NCI-H1694 (cell line): ENCODE results near the gene PPP2R1B.
"Not testable (repeated sequence)": the region's sequence is repeated elsewhere in the genome, so short reads cannot be mapped to it uniquely, and the experiment has no call there.

Source experiments
- DNase-seq: peaks from one replicate; lab custom pipeline; 2025; lab: John Stamatoyannopoulos, UW

The PPP2R1B gene

GRCh38 chr11:111782109-111782741, 16.0 kb upstream of the PPP2R1B start:
- DNase-seq: no peak

DNA sequence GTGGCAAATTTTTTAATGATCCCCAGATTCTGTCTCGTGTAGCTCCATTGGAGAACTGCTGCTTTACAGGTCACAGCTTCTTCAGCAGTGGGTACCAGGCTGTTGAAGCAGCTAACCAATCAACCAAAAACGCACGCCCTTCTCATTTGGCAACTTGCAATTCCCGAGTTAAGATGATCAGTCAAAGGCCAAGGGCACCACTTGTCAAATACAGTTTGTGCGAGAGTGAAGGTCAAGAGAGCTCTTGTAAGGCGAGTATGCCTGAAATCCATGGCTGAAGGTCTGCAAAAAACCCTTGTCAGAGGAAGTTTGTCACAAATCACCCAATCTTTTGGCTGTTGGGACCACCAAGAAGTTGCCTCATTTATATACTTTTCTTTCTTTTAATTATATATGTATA, 12.9 kb upstream of the PPP2R1B start:
- DNase-seq: no peak

DNA sequence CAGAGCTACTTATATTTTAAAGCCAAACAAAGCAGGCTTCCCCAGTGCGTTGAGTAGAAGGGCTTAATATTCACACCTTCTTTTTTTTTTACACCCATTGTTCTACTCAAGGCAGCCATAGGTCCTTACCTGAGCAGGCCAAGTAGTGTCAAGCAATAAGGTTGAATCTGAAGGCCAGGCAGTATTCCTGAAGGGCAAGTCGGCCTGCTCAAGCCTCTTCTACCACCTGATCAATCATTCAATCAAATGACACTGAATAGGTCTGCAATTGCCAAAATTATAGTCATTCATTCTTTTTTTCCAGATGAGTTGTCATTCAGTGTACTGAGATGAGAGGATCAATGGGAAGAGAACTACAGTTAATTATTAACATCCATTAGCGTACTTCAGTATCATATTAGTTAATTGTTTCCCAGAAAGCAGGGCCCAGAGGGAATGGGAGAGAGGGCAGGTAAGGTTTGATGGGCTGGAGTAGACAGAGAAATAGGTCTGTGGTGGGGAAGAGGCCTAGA, 11.9 kb upstream of the PPP2R1B start:
- DNase-seq: no peak

DNA sequence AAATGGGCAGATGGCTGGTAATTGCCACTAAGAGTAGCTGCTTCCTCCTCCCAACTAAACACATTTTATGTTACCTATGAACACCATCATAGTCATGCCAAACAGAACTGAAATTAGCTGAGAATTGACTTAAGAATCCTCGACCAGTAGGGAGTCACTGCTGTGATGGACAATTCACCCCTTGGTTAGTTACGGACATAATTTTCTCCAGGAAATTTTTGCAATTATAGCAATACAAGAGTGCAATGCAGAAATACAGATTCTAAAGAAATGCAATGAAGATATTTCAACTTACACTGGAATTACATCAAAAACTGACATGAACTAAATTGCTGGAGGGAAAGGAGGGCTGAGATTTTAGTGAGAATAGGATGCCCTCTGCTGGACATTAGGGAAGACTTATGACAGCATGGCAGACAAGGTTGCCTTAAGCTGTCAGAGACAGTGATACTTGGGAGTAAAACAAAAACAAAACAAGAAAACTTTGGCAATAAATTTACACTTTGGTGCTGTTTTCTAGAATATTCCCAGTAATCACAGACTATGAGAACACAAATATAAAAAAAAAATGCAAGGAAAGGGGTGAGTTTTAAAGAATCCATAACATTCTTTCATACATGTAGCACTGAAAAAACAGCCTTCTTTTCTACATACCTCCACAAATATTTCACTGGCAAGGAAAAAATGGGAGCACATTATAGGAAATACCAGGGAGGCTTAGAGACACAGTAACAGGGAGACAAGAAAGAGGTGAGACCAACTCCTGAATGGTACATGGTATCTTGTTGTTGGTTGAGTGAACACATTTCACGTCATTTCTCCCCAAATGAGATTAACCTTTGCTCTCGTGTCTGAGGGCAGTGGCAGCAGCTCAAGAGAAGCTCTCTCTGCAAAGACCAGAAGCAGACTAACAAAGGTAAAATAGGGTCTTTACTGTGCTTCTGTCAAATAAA, 11.2 kb upstream of the PPP2R1B start:
- DNase-seq: peak; percentile 22

DNA sequence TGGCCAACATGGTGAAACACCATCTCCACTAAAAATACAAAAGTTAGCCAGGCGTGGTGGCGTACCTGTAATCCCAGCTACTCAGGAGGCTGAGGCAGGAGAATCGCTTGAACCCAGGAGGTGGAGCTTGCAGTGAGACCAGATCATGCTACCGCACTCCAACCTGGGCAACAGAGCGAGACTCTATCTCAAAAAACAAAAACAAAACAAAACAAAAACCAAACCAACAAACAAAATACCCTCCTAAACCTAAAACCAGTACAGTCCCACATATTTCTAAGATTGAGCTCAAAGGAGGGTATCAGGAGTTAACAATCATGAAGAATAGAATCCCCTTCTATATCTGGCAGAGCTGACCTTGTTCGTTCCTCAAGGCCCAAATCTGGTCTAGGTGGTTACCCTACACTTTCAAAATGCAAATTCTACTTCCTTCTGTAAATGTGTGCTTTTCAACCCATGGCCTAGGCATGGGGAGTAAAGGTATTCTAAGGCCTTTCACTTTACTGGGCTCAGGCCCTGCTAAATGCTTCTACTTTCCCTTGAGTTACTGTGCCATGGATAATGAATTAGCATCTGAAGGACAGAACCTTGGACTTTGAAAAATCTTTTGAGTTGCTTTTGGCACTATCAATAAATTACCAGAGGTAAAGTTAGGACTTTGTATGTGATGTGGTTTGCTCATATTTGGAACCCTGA, 10.4 kb upstream of the PPP2R1B start:
- DNase-seq: no peak

- DNase-seq: no peak
Measured at GRCh38 chr11:111774955-111775710, 8.9 kb upstream of the PPP2R1B start.

DNA sequence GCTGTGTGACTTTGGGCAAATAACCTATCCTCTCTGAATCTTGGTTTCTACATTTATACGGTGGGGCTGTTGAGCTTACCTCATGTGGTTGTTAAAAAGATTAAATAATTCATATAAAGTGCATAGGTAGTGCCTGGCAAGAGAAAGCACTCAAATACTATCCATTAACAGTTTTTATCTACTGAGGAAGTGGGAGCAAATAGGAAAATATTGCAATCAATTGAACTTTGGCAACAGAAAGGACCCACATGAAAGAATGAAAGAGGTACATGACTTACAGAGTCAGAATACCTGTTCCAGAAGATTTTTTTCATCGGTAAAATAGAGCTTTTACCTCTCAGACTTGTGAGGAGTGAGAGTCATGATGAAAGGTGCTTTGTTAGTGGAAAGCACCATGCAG, 6.3 kb upstream of the PPP2R1B start:
- no peak for DNase-seq

- not testable (repeated sequence) for DNase-seq
Measured at GRCh38 chr11:111771205-111771604, 5.0 kb upstream of the PPP2R1B start.

- DNase-seq: no peak
Measured at GRCh38 chr11:111770581-111771134, 4.5 kb upstream of the PPP2R1B start.

DNA sequence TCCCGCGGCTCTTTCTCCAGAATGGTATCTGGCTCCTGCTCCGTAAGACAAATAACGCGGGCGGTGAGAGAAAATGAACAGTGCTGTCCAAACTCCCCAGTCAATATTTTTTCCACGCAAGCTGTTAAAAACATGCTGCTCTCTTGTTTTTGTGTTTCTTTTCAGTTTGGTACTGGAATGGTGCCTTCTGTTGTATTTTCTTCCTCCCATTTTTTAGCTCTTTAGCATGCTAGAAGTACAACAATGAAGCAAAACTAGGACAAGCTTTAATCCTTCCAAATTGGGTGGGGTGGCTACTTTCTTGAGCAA, 599 bp upstream of the PPP2R1B start:
- DNase-seq: no peak

- DNase-seq: no peak
Measured at GRCh38 chr11:111765320-111765983, 737 bp downstream of the PPP2R1B start.

DNA sequence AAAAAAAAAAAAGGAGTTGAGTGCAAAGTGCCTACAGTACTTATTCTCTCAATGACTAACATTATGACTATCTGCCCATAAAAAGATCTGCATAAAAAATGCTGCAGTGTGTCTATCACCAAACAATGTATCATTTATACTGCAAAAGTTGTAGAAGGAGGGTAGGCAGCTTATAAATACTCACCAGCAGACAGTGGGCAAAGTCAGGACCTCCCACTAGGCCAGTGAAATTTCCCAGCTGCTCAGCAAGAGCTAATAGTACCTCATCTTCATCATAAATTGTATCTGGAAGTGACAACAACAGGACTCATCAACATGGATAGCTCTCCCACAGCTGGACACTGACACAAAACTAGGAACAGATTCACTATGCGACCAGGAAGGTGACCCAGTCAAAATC, 1.6 kb downstream of the PPP2R1B start:
- no peak for DNase-seq

DNA sequence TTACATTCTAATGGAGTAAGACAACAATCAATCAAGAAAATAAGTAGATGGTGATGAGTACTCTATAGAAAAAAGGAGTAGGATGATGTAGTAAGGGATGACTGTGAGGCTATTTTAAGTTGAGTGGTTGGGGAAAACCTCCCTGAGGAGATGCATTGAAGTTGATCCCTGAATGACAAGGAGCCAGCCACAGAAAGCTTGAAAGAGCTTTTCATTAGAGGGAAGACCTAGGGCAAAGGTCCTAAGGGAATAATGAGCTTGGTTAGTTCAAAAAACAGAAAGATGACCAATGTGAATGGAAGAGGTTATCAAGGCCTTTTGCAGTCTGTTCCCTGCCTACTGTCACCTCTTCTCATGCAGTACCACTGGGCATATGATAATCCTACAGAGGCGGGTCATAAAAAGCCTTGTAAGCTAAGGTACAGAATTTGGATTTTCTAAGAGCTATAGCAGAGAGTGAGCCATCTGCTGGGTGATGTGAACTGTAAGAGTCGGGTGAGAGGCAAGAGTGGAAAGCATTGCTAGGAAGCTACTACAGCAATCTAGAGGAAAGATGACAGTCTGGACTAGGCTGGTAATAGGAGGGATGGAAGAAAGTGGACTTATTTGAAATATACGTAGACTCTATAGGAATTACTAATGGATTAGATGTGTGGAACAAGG, 3.1 kb downstream of the PPP2R1B start:
- DNase-seq: peak; percentile 18

GRCh38 chr11:111762526-111762925, 3.7 kb downstream of the PPP2R1B start:
- DNase-seq: no peak

GRCh38 chr11:111761036-111761435, 5.2 kb downstream of the PPP2R1B start:
- peak; percentile 71 for DNase-seq

GRCh38 chr11:111759778-111760407, 6.3 kb downstream of the PPP2R1B start:
- DNase-seq: no peak

DNA sequence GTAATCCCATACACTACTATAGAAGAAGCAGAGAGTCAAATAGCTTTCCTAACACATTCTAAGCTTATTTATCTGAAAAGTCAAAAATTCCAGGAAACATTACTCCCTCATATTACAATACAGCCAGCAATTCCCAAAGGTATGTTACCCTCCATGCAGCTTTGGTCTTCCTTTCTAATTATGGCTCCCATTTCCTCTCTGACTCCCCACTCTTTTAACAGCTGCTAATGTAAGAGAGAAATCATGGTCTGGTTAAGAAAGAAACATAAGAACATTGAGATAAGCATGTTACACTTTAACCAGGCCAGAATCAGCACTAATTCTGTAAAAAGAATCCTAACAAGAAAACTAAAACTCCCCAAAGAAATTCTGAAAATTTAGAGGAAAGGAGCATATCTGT, 6.8 kb downstream of the PPP2R1B start:
- DNase-seq: no peak

DNA sequence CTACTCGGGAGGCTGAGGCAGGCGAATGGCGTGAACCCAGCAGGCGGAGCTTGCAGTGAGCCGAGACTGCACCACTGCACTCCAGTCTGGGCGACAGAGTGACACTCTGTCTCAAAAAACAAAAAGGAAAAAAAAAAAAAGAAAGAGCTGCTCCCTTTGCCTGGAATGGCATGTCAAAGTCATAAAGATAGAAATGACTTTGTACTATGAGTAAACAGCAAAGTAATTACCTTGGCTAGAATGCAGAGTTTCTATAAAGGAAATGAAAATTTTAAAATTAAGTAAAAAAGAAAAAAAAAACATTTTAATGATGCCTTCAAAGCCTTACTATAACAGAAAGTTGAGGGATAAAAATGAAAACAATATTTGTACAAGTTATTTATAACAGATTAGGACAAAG, 10.1 kb downstream of the PPP2R1B start:
- DNase-seq: no peak

DNA sequence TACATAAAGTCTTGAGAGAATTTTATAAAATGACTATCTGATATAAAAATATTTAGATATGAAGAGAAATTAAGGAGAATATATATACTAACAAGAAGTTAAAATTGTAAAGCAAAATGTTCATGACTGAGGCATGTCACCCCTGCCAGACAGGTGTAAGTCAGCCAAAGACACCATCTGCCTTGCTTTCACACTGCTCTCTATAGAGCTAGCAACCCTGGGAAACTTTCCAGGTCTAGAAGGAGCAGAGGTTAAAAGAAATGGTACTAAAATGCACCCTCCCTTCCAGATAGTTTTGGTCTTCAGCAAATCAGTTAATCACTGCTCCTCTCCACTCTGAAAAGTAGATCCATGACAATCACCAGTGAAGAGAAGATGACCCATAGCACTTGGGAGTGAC, 16.5 kb downstream of the PPP2R1B start:
- DNase-seq: no peak
